ES-I3 (cell line): Measurements from ENCODE around the gene VPS33B.
"Not testable (repeated sequence)": the region's sequence is repeated elsewhere in the genome, so short reads cannot be mapped to it uniquely, and the experiment has no call there.

Experiments
- H3K36me3 ChIP-seq: 2 replicates; pipeline ENCODE4 v1.6.1; 2013; ENCODE audit warnings: mild to moderate bottlenecking, low read length, control low read depth, moderate library complexity; ENCODE audit not compliant: insufficient read depth
- H3K4me1 ChIP-seq: 2 replicates; pipeline ENCODE4 v1.6.1; 2013; ENCODE audit warnings: mild to moderate bottlenecking, control low read depth, low read length; ENCODE audit not compliant: insufficient read depth
- H3K9ac ChIP-seq: 2 replicates; pipeline ENCODE4 v1.6.1; 2013; ENCODE audit warnings: low read depth, mild to moderate bottlenecking, low read length, moderate library complexity
- H3K9me3 ChIP-seq: 2 replicates; pipeline ENCODE4 v1.6.1; 2013; ENCODE audit warnings: mild to moderate bottlenecking, low read length, moderate library complexity; ENCODE audit not compliant: control insufficient read depth, insufficient read depth

The VPS33B gene

DNA sequence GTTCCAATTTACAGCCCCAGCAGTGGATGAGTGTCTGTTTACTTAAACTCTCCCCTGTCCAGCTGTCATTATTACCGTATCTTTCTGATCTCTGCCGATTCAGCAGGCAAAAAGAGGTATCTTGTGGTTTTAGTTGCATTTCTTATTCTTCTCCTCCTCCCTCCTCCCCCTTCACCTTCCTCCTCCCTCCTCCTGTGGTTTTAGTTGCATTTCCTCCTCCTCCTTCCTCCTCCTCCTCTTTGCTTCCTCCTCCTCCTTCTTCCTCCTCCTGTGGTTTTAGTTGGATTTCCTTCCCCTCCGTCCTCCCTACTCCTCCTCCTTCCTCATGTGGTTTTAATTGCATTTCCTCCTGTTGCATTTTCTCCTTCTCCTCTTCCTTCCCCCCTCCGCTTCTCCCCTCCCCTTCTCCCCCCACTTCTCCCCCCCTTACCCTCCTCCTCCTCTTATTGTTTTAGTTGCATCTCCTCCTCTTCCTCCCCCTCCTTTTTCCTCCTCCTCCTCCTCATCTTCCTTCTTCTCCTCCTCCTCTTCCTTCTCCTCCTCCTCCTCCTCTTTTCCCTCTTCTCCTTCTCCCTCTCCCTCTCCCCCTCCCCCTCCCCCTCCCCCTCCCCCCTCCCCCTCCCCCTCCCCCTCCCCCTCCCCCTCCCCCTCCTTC lies 25.3 kb upstream of the VPS33B start:
- Histone ChIP-seq H3K9me3 (no peaks in the 10 kb centered on the region), H3K4me1 (no peaks in the 10 kb centered on the region), H3K9ac (no peak overlapping the region), H3K36me3 (no peaks in the 10 kb centered on the region)

DNA sequence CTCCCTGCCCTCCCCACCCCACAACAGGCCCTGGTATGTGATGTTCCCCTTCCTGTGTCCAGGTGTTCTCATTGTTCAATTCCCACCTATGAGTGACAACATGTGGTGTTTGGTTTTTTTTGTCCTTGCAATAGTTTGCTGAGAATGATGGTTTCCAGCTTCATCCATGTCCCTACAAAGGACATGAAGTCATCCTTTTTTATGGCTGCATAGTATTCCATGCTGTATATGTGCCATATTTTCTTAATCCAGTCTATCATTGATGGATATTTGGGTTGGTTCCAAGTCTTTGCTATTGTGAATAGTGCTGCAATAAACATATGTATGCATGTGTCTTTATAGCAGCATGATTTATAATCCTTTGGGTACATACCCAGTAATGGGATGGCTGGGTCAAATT lies 23.7 kb upstream of the VPS33B start:
- not testable (repeated sequence) for H3K36me3 ChIP-seq, H3K4me1 ChIP-seq, H3K9ac ChIP-seq, H3K9me3 ChIP-seq

DNA sequence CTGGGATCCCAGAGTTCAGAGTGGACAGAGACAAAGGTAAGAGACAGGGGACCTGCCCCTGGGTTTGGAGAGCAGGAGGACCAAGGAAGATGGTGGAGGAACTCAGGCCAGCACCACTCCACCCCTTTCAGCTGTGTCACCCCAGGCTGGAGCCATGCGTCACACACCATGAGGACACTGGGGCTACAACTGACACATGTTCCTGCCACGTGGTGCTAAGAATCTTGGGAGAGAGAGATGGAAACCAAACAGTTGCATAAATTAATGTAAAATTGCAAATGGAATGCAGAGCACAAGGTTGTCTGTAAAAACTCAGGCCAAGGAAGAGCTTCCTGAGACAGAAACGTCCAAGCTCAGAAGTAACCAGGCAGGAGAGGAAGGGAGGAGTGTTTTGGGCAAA lies 22.7 kb upstream of the VPS33B start:
- no peaks in the 10 kb centered on the region for H3K9me3 ChIP-seq
- H3K9ac ChIP-seq: no peak overlapping the region
- H3K4me1 ChIP-seq: no peaks in the 10 kb centered on the region
- H3K36me3 ChIP-seq: no peaks in the 10 kb centered on the region

DNA sequence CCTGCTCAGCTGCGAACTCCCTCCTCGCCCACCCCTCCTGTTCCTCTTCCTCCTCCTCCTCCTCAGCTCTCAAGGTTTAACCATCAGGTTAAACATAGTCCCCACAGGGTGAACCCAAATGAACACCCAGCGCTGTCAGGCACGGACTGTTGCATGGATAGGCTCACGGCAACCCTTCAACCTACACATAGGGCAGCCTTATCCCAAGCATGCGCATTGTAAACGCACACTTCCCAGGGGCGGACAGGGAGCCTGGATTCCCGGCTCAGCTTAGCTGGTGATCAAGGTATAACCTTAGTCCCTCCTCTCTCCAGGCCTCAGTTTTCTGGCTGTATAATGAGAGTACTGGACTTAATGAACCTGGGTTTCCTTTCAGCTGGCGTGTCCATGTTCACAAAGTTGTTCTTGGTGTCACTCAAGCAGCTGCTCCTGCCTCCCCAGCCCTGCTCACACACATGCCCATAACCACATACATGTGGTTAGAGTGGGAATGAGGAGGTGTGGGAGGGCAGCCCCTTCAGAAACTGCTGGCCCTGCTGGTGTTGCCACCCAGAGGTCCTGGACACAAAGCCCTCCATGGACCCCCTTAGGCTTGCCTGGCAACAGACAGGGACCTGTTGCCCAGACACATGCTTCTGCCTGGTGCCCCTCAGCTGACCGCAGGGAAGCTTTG lies 20.9 kb upstream of the VPS33B start:
- H3K9me3 ChIP-seq: no peaks in the 10 kb centered on the region

DNA sequence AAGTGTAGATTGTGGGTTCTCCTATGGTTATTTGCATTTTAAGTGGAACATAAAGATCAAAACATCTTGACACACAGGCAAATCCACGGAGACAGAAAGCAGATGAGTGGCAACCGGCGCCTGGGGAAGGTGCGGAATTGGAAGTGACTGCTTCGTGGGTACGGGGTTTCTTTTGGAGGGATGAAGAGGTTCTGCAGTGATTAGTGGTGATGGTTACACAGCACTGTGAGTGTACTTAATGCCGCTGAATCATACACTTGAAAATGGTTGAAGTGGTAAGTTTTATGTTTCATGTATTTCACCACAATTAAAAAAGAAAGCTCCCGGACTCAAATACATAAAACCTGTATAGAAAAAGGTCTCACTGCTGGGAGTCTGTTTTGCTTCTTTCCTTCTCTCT lies 18.5 kb upstream of the VPS33B start:
- Histone ChIP-seq H3K4me1 (no peaks in the 10 kb centered on the region), H3K9me3 (no peaks in the 10 kb centered on the region), H3K36me3 (no peaks in the 10 kb centered on the region), H3K9ac (no peak overlapping the region)

More for the DNA sequence above, 20.9 kb upstream of the VPS33B start:
- Histone ChIP-seq H3K36me3 (no peaks in the 10 kb centered on the region), H3K9ac (no peak overlapping the region), H3K4me1 (no peaks in the 10 kb centered on the region)

DNA sequence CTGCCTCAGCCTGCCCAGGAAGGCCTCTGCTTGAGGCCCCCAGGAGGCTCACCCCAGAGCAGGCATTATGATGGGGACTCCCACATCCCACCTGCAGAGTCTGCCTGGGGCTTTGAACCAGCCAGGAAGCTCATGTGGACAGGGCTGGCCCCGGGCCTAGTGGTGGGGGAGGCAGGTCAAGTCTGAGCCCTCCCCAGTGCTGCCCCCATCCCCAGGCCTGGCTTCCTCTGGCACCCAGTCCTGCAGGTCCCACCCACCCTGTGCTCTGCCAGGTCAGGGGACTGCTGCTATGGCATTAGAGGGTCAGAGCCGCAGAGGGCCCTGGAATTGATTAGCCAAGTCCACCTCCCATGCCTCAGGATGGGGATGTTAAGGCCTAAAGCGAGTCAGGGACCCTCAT lies 17.6 kb upstream of the VPS33B start:
- Histone ChIP-seq H3K9ac (no peak overlapping the region), H3K9me3 (no peaks in the 10 kb centered on the region), H3K4me1 (no peaks in the 10 kb centered on the region), H3K36me3 (no peaks in the 10 kb centered on the region)

DNA sequence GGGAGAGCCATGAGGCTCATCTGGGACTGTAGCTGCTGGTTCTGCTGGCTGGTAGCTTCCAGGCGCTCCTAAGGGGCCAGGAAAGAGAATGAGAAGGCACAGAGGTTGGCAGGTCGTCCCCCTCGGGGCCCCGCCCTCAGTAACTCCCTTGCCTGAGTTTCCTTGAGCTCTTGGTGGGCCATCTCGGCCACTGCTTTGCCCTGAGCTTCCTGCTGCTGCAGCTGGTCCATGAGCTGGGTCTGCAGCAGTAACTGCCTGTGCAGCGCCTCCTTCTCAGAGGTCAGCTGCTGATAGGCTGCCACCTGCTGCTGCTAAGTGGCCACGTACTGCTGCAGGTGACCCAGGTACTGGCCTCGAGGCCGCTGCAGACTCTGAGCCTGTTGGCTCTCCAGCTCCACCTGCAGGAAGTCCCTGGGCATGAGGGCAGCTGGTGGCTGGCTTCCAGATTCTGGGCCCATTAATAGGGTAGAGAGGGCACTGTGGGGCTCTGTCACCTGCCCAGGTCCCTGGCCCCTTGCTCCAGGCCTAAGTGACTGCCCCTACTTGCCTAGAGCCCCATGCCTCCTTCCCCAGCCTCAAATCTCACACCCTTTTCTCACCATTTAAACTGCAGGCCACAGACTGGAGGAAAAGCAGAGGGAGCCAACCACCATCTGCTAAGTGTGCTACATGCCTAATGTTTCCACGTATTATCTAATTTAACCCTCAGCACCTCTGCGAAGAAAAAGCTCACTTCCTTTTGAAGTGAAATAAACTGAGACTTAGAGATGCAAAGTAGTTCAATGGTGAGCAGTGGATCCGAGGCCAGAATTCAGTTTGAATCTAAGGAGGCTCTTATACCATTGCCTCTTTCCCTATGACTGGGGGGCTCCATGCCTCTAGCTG lies 10.8 kb upstream of the VPS33B start:
- Histone ChIP-seq H3K9ac (no peak overlapping the region), H3K9me3 (no peaks in the 10 kb centered on the region), H3K36me3 (no peaks in the 10 kb centered on the region), H3K4me1 (no peaks in the 10 kb centered on the region)

DNA sequence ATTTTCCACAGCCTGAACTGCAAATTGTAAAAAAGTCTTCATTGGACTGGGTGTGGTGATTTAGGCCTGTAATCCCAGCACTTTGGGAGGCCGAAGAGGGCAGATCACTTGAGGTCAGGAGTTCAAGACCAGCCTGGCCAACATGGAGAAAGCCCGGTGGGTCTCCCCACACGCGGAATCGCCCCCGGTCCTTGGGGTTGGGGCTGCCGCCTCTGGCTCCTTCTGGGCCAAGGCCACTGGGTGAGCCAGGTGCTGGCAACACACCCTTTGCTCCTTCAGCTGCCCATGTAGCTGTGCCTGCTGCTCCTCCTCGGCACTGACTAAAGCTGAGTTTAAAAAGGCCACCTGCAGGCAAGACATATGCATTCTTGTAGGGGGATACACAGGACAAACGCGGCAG lies 9.4 kb upstream of the VPS33B start:
- H3K36me3 ChIP-seq: no peaks in the 10 kb centered on the region
- H3K4me1 ChIP-seq: no peaks in the 10 kb centered on the region
- no peak overlapping the region for H3K9ac ChIP-seq
- H3K9me3 ChIP-seq: no peaks in the 10 kb centered on the region

DNA sequence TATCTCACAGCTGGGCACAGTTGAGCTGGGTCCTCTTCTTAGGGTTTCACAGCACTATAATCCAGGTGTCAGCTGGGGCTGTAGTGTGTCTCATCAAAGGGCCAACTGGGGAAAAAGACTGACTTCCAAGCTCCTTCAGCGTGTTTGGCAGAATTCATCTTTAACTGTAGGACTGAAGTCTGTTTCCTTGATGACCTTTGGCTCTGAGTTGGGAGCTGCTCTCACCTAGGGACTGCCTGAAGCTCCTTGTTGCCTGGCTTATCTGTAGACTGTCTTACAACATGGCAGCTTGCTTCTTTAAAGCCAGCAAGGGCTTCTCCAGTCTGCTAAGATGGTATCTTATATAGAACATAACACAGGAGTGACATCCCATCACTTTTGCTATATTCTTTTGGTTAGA lies 5.3 kb upstream of the VPS33B start:
- Histone ChIP-seq H3K4me1 (no peaks in the 10 kb centered on the region), H3K9ac (no peak overlapping the region), H3K9me3 (no peaks in the 10 kb centered on the region), H3K36me3 (no peaks in the 10 kb centered on the region)

DNA sequence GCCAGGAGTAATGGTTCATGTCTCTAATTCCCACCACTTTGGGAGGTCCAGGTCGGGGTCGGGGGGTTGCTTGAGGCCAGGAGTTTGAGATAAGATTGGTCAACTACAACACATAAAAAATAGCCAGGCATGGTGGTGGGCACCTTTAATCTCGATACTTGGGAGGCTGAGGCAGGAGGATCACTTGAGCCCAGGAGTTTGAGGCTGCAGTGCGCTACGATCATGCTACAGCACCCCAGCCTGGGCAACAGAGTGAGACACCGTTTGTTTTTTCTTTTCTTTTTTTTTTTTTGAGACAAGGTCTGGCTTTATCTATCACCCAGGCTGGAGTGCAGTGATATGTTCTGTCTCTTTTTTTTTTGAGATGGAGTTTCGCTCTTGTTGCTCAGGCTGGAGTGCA lies 1.3 kb upstream of the VPS33B start:
- Histone ChIP-seq H3K9me3 (no peaks in the 10 kb centered on the region), H3K36me3 (no peaks in the 10 kb centered on the region), H3K4me1 (no peaks in the 10 kb centered on the region), H3K9ac (no peak overlapping the region)

DNA sequence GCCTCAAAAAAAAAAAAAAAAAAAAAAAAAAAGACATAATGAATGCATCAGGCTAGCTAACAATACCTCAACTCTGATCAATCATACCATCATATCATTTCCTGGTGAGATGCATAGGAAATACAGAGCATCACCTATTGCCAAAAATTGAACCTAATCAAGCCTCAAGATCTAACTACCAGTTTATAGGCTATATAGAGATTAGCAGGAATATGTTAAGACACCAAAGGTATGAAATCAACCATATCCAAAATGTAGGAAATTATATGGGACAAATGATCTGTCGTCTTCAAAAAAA lies 387 bp upstream of the VPS33B start:
- Histone ChIP-seq H3K36me3 (no peaks in the 10 kb centered on the region), H3K9ac (peak overlapping the region; percentile 78)

DNA sequence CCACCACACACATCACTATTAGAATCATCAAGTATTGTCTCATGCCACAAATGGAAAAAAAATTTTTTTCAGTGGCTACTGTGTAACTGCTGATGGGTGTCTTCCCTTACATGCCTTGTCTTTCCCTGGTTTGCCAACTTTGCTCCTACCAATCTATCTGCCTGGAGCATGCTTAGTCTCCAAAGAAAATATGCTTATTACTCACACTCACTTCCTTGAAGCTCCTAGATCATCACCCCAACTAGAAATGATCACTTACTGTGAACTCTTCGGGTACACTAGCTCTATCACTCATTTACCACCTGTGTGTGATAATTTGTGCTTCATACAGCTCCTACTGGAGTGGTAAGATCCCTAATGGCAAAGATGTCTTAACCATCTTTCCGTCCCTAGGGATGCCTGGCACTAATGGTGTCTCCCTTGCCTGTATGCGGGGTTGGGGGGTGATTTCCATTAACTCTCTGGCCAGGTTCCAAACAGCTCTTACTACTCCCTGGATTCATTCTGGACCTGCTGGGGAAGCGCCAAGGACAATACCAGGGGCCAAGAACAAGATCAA lies 799 bp downstream of the VPS33B start:
- Histone ChIP-seq H3K9me3 (no peaks in the 10 kb centered on the region), H3K4me1 (no peaks in the 10 kb centered on the region), H3K9ac (peak overlapping the region; percentile 78), H3K36me3 (no peaks in the 10 kb centered on the region; the same call in 1 of the 2 replicates)

More for the DNA sequence above, 387 bp upstream of the VPS33B start:
- H3K9me3 ChIP-seq: no peaks in the 10 kb centered on the region
- no peaks in the 10 kb centered on the region for H3K4me1 ChIP-seq

DNA sequence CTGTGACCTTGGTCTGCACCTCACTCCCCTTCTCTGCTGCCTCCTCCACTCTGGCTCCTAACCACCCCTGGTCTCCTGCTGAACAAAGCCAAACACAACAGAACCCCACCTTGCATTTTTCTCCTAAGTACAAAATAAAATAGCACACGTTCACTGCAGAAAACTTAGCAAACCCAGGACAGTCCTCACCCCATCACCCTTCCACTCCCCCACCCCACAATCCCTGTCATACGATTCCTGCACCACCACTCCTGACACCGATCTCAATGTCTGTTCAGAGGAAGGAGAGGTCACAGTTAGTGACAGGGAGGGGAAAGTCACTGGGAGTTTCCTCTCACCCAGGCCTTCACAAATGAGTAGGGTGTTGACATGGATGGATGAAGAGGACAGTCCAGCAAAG lies 4.2 kb downstream of the VPS33B start:
- Histone ChIP-seq H3K4me1 (no peaks in the 10 kb centered on the region), H3K9me3 (no peaks in the 10 kb centered on the region), H3K36me3 (peaks cover 4% of the 10 kb centered on the region; the same call in 1 of the 2 replicates), H3K9ac (no peak overlapping the region)

DNA sequence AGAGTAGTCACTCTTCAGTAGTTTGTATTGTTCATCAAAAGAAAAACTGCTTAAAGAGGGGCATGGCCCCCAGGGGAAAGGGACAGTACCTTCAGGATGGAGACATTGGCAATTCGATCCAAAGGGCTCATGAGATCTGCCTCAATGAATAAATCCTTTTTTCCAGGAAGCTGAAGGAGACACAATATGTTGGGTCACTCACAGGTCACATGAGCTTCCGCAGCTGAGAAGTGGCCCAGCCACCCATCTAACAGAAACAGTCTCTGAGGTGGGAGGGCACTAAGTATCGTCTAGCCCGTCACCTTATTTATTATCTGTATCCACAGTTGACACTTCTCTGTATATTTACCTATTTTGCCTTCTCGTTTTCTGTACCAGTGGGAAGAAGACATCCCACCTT lies 4.7 kb downstream of the VPS33B start:
- H3K4me1 ChIP-seq: no peaks in the 10 kb centered on the region
- H3K9ac ChIP-seq: no peak overlapping the region
- peaks cover 4% of the 10 kb centered on the region; the same call in 1 of the 2 replicates for H3K36me3 ChIP-seq
- H3K9me3 ChIP-seq: no peaks in the 10 kb centered on the region
